ENCODE data around the gene MAG.

MAG gene

DNA sequence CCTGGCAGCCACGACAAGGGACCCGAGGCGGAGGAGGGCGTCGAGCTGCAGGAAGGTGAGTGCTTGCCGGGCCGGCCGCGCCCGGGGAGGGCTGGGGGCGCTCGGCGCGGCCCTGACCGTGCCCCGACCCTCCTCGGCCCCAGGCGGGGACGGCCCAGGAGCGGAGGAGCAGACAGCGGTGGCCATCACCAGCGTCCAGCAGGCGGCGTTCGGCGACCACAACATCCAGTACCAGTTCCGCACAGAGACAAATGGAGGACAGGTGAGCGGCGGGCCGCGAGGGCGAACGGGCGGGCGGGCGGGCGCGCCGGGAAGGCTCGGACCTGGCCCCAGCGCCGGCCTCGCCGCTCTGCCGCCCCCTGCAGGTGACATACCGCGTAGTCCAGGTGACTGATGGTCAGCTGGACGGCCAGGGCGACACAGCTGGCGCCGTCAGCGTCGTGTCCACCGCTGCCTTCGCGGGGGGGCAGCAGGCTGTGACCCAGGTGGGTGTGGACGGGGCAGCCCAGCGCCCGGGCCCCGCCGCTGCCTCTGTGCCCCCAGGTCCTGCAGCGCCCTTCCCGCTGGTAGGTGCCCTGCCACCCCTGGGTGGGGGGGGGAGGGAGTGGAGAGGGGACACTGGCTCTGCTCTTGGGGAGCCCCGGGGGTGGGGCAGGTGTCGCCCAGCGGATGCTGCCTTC, 22.4 kb upstream of the MAG start (continued):
- TF ChIP-seq GLI2 (tag by site-specific recombination; IDR thresholded peaks at IDR 0.05; ENCODE audit: borderline replicate concordance, low read depth), result no peak
- TF ChIP-seq ZNF37A (tag by site-specific recombination; IDR thresholded peaks at IDR 0.05), result no peak
- TF ChIP-seq ZFP41 (tag by site-specific recombination; IDR thresholded peaks at IDR 0.05; ENCODE audit: borderline replicate concordance), result no peak
- no peak for TF ChIP-seq ZNF221 (tag by site-specific recombination; IDR thresholded peaks at IDR 0.05; ENCODE audit: borderline replicate concordance)
- no peak for TF ChIP-seq ZNF426 (tag by site-specific recombination; IDR thresholded peaks at IDR 0.05)
- TF ChIP-seq, protein P1, sequence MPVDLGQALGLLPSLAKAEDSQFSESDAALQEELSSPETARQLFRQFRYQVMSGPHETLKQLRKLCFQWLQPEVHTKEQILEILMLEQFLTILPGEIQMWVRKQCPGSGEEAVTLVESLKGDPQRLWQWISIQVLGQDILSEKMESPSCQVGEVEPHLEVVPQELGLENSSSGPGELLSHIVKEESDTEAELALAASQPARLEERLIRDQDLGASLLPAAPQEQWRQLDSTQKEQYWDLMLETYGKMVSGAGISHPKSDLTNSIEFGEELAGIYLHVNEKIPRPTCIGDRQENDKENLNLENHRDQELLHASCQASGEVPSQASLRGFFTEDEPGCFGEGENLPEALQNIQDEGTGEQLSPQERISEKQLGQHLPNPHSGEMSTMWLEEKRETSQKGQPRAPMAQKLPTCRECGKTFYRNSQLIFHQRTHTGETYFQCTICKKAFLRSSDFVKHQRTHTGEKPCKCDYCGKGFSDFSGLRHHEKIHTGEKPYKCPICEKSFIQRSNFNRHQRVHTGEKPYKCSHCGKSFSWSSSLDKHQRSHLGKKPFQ (tag by site-specific recombination; IDR thresholded peaks at IDR 0.05), result no peak
- TF ChIP-seq ZNF654 (tag by site-specific recombination; IDR thresholded peaks at IDR 0.05; ENCODE audit: low read depth), result no peak; the same call in 1 of the 2 replicates
- peak; percentile 93 for TF ChIP-seq ZBTB8A (tag by site-specific recombination; IDR thresholded peaks at IDR 0.05)
- TF ChIP-seq ZNF510 (tag by site-specific recombination; IDR thresholded peaks at IDR 0.05; ENCODE audit: insufficient replicate concordance), result no peak
- TF ChIP-seq ZNF658 (tag by site-specific recombination; IDR thresholded peaks at IDR 0.05), result no peak
- no peak for TF ChIP-seq ZNF621 (tag by site-specific recombination; IDR thresholded peaks at IDR 0.05)
- no peak for TF ChIP-seq ZNF202 (tag by site-specific recombination; IDR thresholded peaks at IDR 0.05; ENCODE audit: borderline replicate concordance)
- TF ChIP-seq ZNF792 (tag by site-specific recombination; IDR thresholded peaks at IDR 0.05), result no peak
- TF ChIP-seq ZNF404 (tag by site-specific recombination; IDR thresholded peaks at IDR 0.05), result no peak
- TF ChIP-seq, protein P2, sequence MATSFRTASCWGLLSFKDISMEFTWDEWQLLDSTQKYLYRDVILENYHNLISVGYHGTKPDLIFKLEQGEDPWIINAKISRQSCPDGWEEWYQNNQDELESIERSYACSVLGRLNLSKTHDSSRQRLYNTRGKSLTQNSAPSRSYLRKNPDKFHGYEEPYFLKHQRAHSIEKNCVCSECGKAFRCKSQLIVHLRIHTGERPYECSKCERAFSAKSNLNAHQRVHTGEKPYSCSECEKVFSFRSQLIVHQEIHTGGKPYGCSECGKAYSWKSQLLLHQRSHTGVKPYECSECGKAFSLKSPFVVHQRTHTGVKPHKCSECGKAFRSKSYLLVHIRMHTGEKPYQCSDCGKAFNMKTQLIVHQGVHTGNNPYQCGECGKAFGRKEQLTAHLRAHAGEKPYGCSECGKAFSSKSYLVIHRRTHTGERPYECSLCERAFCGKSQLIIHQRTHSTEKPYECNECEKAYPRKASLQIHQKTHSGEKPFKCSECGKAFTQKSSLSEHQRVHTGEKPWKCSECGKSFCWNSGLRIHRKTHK (tag by site-specific recombination; IDR thresholded peaks at IDR 0.05), result no peak
- peak; percentile 79 for TF ChIP-seq YY1 (tag by site-specific recombination; IDR thresholded peaks at IDR 0.05)
- no peak for TF ChIP-seq ZSCAN23 (tag by site-specific recombination; IDR thresholded peaks at IDR 0.05)
- TF ChIP-seq, protein P3, sequence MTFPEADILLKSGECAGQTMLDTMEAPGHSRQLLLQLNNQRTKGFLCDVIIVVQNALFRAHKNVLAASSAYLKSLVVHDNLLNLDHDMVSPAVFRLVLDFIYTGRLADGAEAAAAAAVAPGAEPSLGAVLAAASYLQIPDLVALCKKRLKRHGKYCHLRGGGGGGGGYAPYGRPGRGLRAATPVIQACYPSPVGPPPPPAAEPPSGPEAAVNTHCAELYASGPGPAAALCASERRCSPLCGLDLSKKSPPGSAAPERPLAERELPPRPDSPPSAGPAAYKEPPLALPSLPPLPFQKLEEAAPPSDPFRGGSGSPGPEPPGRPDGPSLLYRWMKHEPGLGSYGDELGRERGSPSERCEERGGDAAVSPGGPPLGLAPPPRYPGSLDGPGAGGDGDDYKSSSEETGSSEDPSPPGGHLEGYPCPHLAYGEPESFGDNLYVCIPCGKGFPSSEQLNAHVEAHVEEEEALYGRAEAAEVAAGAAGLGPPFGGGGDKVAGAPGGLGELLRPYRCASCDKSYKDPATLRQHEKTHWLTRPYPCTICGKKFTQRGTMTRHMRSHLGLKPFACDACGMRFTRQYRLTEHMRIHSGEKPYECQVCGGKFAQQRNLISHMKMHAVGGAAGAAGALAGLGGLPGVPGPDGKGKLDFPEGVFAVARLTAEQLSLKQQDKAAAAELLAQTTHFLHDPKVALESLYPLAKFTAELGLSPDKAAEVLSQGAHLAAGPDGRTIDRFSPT (tag by site-specific recombination; IDR thresholded peaks at IDR 0.05), result peak; percentile 98
- no peak for TF ChIP-seq ZNF48 (tag by site-specific recombination; IDR thresholded peaks at IDR 0.05)
- TF ChIP-seq SCRT2 (tag by site-specific recombination; IDR thresholded peaks at IDR 0.05), result no peak
- TF ChIP-seq, protein P4, sequence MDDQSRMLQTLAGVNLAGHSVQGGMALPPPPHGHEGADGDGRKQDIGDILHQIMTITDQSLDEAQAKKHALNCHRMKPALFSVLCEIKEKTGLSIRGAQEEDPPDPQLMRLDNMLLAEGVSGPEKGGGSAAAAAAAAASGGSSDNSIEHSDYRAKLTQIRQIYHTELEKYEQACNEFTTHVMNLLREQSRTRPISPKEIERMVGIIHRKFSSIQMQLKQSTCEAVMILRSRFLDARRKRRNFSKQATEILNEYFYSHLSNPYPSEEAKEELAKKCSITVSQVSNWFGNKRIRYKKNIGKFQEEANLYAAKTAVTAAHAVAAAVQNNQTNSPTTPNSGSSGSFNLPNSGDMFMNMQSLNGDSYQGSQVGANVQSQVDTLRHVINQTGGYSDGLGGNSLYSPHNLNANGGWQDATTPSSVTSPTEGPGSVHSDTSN (CRISPR knock-in tag; IDR thresholded peaks at IDR 0.05), result peak; percentile 79
- TF ChIP-seq BCL11A (tag by site-specific recombination; IDR thresholded peaks at IDR 0.05; ENCODE audit: low read depth), result peak; percentile 99
- TF ChIP-seq, protein P5, sequence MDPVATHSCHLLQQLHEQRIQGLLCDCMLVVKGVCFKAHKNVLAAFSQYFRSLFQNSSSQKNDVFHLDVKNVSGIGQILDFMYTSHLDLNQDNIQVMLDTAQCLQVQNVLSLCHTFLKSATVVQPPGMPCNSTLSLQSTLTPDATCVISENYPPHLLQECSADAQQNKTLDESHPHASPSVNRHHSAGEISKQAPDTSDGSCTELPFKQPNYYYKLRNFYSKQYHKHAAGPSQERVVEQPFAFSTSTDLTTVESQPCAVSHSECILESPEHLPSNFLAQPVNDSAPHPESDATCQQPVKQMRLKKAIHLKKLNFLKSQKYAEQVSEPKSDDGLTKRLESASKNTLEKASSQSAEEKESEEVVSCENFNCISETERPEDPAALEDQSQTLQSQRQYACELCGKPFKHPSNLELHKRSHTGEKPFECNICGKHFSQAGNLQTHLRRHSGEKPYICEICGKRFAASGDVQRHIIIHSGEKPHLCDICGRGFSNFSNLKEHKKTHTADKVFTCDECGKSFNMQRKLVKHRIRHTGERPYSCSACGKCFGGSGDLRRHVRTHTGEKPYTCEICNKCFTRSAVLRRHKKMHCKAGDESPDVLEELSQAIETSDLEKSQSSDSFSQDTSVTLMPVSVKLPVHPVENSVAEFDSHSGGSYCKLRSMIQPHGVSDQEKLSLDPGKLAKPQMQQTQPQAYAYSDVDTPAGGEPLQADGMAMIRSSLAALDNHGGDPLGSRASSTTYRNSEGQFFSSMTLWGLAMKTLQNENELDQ (tag by site-specific recombination; IDR thresholded peaks at IDR 0.05; ENCODE audit: low read depth), result no peak
- TF ChIP-seq PRDM1 (tag by site-specific recombination; IDR thresholded peaks at IDR 0.05), result no peak
- TF ChIP-seq, protein P6, sequence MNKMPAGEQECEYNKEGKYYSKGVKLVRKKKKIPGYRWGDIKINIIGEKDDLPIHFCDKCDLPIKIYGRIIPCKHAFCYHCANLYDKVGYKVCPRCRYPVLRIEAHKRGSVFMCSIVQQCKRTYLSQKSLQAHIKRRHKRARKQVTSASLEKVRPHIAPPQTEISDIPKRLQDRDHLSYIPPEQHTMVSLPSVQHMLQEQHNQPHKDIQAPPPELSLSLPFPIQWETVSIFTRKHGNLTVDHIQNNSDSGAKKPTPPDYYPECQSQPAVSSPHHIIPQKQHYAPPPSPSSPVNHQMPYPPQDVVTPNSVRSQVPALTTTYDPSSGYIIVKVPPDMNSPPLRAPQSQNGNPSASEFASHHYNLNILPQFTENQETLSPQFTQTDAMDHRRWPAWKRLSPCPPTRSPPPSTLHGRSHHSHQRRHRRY (tag by site-specific recombination; IDR thresholded peaks at IDR 0.05), result no peak
- TF ChIP-seq, protein P7, sequence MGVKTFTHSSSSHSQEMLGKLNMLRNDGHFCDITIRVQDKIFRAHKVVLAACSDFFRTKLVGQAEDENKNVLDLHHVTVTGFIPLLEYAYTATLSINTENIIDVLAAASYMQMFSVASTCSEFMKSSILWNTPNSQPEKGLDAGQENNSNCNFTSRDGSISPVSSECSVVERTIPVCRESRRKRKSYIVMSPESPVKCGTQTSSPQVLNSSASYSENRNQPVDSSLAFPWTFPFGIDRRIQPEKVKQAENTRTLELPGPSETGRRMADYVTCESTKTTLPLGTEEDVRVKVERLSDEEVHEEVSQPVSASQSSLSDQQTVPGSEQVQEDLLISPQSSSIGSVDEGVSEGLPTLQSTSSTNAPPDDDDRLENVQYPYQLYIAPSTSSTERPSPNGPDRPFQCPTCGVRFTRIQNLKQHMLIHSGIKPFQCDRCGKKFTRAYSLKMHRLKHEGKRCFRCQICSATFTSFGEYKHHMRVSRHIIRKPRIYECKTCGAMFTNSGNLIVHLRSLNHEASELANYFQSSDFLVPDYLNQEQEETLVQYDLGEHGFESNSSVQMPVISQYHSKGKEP (tag by site-specific recombination; IDR thresholded peaks at IDR 0.05), result peak; percentile 32; the same call in 1 of the 2 replicates
- TF ChIP-seq, protein P8, sequence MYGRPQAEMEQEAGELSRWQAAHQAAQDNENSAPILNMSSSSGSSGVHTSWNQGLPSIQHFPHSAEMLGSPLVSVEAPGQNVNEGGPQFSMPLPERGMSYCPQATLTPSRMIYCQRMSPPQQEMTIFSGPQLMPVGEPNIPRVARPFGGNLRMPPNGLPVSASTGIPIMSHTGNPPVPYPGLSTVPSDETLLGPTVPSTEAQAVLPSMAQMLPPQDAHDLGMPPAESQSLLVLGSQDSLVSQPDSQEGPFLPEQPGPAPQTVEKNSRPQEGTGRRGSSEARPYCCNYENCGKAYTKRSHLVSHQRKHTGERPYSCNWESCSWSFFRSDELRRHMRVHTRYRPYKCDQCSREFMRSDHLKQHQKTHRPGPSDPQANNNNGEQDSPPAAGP (tag by site-specific recombination; IDR thresholded peaks at IDR 0.05), result peak; percentile 90
